VCaP (cell line): ENCODE measurements around the gene ACOT8.

Source experiments
- H3K27ac ChIP-seq: fragments of 450-650 bp; 2 replicates; pipeline ENCODE4 v1.5.1; 2017
- CTCF ChIP-seq: fragments of 450-650 bp; conservative IDR thresholded peaks from 2 replicates; pipeline ENCODE4 v1.5.1; 2017; ENCODE audit warnings: mild to moderate bottlenecking, moderate library complexity

ACOT8 gene

DNA sequence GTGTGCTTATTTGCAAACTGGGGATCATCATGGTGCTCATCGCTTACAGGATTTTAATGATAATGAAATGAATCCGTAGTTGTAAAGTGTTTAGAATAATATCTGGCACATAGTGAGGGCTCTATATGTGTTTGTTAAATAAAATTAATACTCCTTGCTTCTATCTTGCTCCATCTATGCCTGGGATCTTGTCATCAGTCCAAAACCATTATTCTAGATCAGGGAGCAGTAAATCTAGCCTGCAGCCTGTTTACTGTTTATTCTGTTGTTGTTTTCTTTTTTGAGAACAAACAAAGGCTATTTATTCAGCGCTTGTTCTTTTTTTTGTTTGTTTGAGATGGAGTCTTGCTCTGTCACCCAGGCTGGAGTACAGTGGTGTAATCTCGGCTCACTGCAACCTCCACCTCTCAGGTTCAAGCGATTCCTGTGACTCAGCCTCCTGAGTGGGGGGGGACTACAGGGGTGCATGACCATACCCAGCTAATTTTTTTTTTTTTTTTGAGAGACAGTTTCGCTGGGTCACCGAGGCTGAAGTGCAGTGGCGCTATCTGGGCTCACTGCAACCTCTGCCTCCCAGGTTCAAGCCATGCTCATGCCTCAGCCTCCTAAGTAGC, 8.1 kb downstream of the ACOT8 start:
- no peak for TF ChIP-seq CTCF
- H3K27ac ChIP-seq = no peak overlapping the region

DNA sequence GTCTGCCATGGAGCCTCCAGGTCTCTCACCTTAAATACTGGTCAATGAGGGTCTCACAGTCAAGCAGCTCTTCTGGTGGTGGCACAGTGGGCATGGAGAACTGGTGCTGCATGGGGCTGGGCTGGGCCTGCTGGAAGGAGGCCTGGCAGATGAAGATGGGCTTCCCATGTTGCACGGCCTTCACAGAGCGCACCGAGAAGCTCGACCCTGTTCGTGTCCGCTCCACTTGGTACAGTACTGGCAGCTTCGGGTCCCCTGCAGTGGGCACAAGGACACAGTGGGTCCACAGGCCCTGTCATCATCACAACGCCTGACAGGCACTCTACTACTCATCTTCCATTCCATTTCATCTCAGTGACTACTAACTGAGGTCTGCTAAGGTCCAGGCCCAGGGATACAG, 8.8 kb downstream of the ACOT8 start:
- no peak overlapping the region for H3K27ac ChIP-seq
- TF ChIP-seq CTCF = no peak

- TF ChIP-seq CTCF = no peak
- no peak overlapping the region for H3K27ac ChIP-seq
Measured at GRCh38 chr20:45845452-45845851, 11.7 kb downstream of the ACOT8 start.

GRCh38 chr20:45843506-45843905, 13.7 kb downstream of the ACOT8 start:
- no peak for TF ChIP-seq CTCF

GRCh38 chr20:45842169-45842812, 14.9 kb downstream of the ACOT8 start:
- 0 out of 2 replicates have a peak overlapping the region, but pooled peaks have one; percentile 4 for H3K27ac ChIP-seq
- no peak for TF ChIP-seq CTCF

More at GRCh38 chr20:45843506-45843905, 13.7 kb downstream of the ACOT8 start:
- no peak overlapping the region for H3K27ac ChIP-seq

- no peak for TF ChIP-seq CTCF
- no peak overlapping the region for H3K27ac ChIP-seq
Measured at GRCh38 chr20:45841407-45842129, 15.6 kb downstream of the ACOT8 start.

- no peak for TF ChIP-seq CTCF
- no peak overlapping the region for H3K27ac ChIP-seq
Measured at GRCh38 chr20:45840700-45841198, 16.4 kb downstream of the ACOT8 start.
